ENCODE results near the gene EDDM3A.

- no peak for TF ChIP-seq POLR2AphosphoS5 (IDR thresholded peaks at IDR 0.05; ENCODE audit: borderline replicate concordance, low read depth, low read length)
- TF ChIP-seq EZH2 (IDR thresholded peaks at IDR 0.05) = no peak
- no peak for TF ChIP-seq FOXP2 (optimal IDR thresholded peaks at IDR 0.05; ENCODE audit: control extremely low read depth, extremely low read length, insufficient read depth)
Observed at GRCh38 chr14:20698018-20698329, 47.7 kb upstream of the EDDM3A start.
